NCI-H2171 (cell line): Measurements from ENCODE around the gene EPS15.

Experiments used
- DNase-seq: peaks from one replicate; lab custom pipeline; 2025; lab: John Stamatoyannopoulos, UW

The EPS15 gene

GRCh38 chr1:51314974-51315373 lies 204.1 kb downstream of the EPS15 start:
- no peak for DNase-seq

GRCh38 chr1:51313961-51314777 lies 204.9 kb downstream of the EPS15 start:
- no peak for DNase-seq

DNA sequence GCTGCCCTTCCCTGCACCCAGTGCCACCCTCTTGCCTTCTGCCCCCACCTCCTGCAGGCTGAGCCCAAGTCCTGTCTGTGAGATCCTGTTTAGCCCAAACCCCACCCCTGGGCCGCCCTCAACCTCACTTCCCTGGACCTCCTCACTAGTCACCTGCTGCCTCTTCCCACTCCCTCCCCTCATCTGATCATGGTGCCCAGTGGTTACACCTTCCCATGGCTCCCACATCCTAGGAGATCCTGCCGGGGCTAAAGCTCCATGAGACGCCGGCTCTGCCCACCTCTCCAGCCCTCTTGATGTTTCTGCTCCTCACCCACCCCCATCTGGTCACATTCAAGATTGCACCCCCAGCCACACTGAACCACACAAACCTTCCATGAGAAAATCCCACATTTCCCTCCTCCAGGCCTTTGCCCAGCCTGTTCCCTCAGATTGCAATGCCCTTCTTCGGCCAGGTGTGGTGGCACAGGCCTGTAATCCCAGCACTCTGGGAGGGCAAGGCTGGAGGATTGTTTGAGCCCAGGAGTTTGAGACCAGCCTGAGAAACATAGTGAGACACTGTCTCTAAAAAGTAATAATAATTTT lies 205.7 kb downstream of the EPS15 start:
- no peak for DNase-seq

- DNase-seq, result no peak
These were observed 206.3 kb downstream of the EPS15 start for GRCh38 chr1:51312718-51313117.

DNA sequence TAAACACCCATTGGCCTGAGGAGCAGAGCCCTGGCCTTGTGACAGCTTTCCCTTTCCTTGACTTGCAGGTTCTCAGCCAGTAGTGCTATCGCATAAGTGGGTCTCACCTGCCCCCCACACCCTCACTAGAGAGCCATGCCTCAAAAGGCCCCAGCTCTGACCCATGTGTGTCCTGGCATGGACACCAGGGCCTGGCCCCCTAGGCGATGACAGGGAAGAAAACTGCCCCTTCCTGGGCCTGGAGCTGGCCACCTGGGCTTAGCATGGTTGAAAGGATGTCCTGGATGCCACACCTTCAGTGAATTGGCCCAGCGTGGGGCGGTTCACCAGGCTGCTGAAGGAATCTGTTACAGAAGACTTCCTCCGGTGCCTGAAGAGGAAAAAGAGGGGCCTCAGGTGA lies 207.2 kb downstream of the EPS15 start:
- no peak for DNase-seq

DNA sequence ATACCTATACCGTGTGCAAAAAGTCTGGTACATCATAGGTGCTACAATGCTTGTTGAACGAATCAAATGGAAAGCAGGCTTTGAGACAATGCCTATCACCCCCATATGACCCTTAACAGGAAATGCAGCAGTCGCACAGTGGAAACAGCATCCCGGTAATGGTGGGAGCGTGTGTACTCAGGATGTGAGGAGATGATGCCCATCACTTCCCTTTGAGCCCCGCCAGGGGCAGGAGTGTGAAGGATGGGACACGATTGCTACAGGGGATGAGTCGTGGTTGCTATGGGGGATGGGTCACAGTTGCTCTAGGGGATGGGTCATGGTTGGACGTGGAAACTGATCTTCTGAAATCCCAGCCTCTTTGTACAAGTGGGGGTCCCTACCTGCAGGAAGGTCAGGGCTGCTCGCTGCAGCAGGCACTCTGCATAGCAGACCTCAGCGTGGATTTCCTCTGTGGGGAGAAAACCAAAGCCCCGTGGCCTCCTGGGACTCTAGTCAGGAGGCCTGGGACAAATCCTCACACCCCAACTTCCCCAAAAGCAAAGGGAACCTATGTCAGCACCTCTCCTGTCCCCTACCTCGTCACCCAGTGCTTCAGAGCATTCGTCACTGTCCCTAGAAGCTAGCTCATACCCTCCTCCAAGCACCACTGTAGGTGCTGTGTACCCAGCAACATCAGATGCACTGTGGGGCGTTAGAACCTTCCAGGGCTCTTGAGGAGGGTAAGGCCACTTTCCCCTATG lies 208.0 kb downstream of the EPS15 start:
- no peak for DNase-seq

DNA sequence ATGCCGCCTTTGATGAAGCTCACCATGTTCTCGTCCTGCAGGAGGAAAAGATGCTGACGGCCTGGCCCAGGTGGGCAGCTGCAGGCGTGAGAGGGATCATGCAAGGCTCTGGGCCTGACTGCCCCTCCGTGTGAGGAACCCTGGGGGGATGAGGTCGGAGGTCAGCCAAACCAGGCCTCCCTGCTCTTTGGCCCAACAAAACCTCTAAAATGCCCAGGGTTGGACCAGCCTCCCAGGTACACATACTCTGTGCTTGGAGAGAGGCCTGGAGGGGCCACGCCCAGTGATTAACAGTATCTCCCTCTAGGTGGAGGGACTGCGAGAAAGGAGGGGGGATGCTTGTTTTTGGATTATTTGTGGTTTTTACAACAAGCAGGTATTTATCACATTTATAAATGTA lies 209.8 kb downstream of the EPS15 start:
- no peak for DNase-seq

GRCh38 chr1:51308636-51309035 lies 210.4 kb downstream of the EPS15 start:
- no peak for DNase-seq

DNA sequence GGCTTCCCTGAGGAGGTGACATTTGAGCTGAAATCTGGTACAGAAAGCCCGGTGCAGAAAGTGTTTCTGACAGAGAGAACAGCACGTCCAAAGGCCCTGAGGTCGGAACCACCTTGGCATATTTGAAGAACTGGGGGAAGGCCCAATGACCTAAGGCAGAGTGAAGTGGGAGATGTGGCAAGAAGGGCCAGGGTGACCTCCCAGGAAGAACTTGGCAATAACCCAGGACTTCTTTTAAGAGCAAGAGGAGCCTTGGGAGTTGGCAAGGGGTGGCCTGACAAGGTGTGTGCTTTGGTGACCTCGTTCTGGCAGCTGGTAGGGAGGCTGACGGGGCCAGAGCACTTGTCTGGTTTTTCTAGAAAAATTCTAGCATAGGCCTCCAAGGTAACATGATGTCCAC lies 212.1 kb downstream of the EPS15 start:
- no peak for DNase-seq

DNA sequence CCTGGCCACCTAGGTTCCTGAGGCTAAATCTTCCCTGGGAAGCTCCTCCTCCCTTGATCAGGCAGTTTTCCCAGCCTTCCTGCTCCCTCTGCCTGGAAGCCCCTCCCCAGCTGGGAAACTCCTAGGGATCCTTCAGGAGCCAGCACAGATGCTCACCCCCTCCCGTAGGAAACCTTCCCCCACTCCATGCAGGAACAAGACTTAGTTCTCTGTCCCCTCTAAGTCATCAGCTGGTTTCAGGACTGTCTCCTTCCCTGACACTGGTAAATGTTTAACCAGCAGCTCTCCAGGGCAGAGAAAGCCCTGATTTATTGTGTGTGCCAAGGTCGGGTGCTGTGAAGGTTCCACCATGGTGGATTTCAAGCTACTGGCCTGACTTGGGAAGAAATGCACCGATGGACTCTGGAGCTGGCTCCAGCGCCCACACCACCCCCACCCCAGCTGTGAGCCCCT lies 213.7 kb downstream of the EPS15 start:
- no peak for DNase-seq

DNA sequence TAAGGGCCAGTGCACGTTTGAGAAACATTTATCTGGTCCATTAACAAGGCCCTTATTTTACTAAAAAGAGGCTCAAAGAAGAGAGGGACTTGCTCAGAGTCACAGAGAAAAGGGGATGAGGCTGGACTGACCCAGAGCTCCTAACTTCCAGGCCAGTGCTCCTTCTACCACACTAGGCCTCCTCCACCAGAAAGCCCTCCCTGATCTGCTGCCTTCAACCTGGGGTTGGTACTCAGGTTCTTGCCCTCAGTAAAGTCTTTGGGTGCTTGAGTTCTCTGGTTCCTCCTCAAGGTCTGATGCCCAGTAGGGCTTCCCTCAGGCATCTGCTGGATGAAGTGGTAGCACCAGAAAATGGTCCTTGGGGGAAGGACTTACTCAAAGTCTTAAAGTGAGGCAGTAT lies 214.7 kb downstream of the EPS15 start:
- DNase-seq, result no peak
